D721Med (cell line): ENCODE results near the gene ABCC2.
"Not testable (repeated sequence)": the region's sequence is repeated elsewhere in the genome, so short reads cannot be mapped to it uniquely, and the experiment has no call there.

Experiments
- DNase-seq: peaks from one replicate; pipeline ENCODE4 v3.0.0; 2011; ENCODE audit warnings: low spot score; ENCODE audit not compliant: insufficient read length
- FAIRE-seq: peaks from 2 replicates; lab custom pipeline; 2011; peaks lifted over from hg19 to GRCh38; lab: Jason Lieb, UNC
- CTCF ChIP-seq: IDR thresholded peaks from 2 replicates; pipeline ENCODE4 v1.5.1; 2012; ENCODE audit warnings: mild to moderate bottlenecking, control low read depth; ENCODE audit not compliant: insufficient read depth; ENCODE audit errors: missing control alignments

ABCC2 gene

DNA sequence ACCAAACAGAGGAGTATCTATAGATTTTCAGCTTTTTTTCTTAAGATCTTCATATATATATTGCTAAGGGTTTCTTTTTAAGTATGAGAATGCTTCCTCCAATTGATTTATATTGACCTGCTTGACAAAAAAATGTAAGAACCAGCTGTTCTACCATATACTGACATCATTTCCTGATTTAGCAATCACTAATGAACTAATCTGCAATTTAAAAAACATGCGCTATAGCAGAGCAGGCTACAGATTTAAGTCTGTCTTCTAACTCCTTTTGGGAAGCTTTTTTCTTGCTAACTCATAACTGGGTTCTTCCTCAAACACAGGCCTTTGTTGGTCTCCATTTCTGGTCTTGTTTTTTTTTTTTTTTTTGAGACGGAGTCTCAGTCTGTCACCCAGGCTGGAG, 33.2 kb downstream of the ABCC2 start:
- FAIRE-seq, result no peak
- no peak for DNase-seq
- no peak for TF ChIP-seq CTCF

DNA sequence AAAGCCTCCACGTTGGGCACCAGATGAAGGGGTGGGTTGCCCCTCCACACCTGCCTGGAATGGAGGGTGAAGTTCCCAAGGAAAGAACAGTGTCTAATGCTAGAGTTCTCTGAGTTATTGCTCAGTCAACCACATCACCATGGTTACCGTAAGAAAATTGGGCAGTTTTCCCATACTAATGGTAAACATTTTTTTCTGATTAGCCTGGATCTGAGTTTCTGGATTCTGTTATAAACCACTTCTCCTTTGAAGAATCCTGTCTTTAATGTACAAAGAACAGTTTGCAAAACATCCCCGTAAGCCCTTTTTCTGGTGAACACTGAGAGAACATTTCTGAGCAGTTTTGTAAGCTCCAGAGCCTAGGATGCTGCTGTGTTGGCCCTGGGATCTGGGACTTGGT, 45.5 kb downstream of the ABCC2 start:
- no peak for DNase-seq
- FAIRE-seq, result no peak
- TF ChIP-seq CTCF, result no peak

DNA sequence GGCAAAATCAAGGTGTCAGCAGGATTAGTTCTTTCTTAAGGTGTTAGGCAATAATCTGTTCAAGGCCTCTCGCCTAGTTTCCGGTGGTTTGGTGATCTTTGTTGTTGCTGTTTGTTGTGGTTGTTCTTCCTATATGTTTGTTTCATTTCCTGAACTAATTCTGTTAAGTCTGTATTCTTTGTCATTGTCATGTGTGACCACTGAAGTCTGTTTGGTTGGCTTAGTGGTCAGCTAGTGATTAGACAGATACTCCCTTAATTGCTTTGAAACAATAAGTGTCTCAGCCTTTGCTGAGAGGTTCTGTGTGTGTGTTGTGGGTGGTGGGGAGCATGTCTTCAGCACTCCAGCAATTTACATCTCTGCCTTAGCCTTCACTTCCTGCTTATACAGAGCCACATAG, 46.0 kb downstream of the ABCC2 start:
- FAIRE-seq (no peak), DNase-seq (no peak)
- TF ChIP-seq CTCF, result no peak

- DNase-seq, result no peak
- no peak for FAIRE-seq
Measured at GRCh38 chr10:99832439-99832838, 50.0 kb downstream of the ABCC2 start.

DNA sequence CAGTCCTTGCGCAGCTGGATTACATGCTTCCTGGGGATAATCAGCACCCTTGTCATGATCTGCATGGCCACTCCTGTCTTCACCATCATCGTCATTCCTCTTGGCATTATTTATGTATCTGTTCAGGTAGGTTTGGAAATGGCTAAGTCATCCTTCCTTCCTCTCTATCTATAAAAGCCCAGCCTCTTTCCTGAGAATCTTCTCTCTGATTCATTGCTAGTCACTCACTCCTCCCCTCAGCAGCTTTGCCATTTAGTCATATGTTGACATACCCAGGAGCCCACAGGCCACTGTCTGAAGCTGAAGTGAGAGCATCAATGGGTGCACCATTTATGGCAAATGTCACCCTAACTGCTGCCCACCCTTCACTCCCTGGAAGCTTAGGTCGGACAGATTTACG, 52.0 kb downstream of the ABCC2 start:
- TF ChIP-seq CTCF, result no peak
- DNase-seq, result no peak
- no peak for FAIRE-seq

More at GRCh38 chr10:99832439-99832838, 50.0 kb downstream of the ABCC2 start:
- TF ChIP-seq CTCF, result no peak

GRCh38 chr10:99835947-99836346, 53.5 kb downstream of the ABCC2 start:
- no peak for TF ChIP-seq CTCF
- FAIRE-seq (no peak), DNase-seq (no peak)

DNA sequence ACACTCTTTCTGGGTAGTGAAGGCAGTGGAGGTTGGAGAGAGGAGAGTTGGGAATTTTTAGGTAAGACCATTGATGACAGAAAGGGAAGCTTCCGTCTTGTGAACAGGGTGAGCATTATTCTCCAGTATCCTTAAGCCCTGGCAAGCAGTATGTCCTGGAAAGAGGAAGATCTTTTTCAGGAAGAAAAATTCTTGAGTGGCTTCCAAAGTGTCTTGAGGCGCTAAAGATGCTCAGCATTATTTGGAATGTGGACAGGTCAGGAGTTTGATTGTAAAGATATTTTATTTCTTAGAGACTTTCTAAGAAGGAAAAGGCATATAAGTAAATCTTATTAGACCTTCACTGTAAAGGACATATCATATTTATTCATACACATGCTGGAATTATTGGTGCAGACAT, 54.3 kb downstream of the ABCC2 start:
- FAIRE-seq, result no peak
- no peak for DNase-seq
- TF ChIP-seq CTCF, result no peak

GRCh38 chr10:99840859-99841258, 58.4 kb downstream of the ABCC2 start:
- not testable (repeated sequence) for FAIRE-seq, DNase-seq
